Aorta (tissue), 5 donors: ENCODE results near the gene EGFR. TPM values are rescaled to one million over a fixed set of nuclear protein-coding genes. Genes with fewer than 3 reads are reported as not detected.

Experiments used
- ATAC-seq: fragments of 200-7000 bp; cut with Tn5 transposase; one replicate; pipeline ENCODE4 v1.9.1; 2022; ENCODE audit warnings: moderate library complexity; ENCODE audit not compliant: low FRiP score
- DNase-seq, 2 donors: peaks; one replicate each; pipeline ENCODE4 v3.0.0-alpha.2; 2020
- H3K27ac ChIP-seq, 2 donors: one replicate each; pipeline ENCODE4 v1.5.1; 2013; ENCODE audit warnings: low read length in 2 of 2, mild to moderate bottlenecking in 2 of 2, moderate library complexity in 2 of 2, control low read depth in 1 of 2, inconsistent platforms in 1 of 2, low read depth in 1 of 2
- H3K27me3 ChIP-seq, 2 donors: one replicate each; pipeline ENCODE4 v1.6.1; 2013; ENCODE audit warnings: control low read depth in 1 of 2, low read length in 1 of 2, mild to moderate bottlenecking in 1 of 2, moderate library complexity in 1 of 2; ENCODE audit not compliant: insufficient read depth in 2 of 2, control insufficient read depth in 1 of 2
- H3K36me3 ChIP-seq, 2 donors: one replicate each; pipeline ENCODE4 v1.6.1; 2013; ENCODE audit warnings: control low read depth in 1 of 2, low read length in 1 of 2, mild to moderate bottlenecking in 1 of 2; ENCODE audit not compliant: insufficient read depth in 2 of 2, control insufficient read depth in 1 of 2
- H3K4me1 ChIP-seq, 2 donors: one replicate each; pipeline ENCODE4 v1.6.1; 2013; ENCODE audit warnings: low read length in 2 of 2, control low read depth in 1 of 2, mild to moderate bottlenecking in 1 of 2, moderate library complexity in 1 of 2; ENCODE audit not compliant: insufficient read depth in 2 of 2, control insufficient read depth in 1 of 2
- H3K4me3 ChIP-seq, 2 donors: one replicate each; pipeline ENCODE4 v1.5.1; 2013; ENCODE audit warnings: low read length in 2 of 2, control low read depth in 1 of 2, mild to moderate bottlenecking in 1 of 2
- H3K9me3 ChIP-seq: one replicate; pipeline ENCODE4 v1.6.1; 2013; ENCODE audit warnings: mild to moderate bottlenecking, low read length; ENCODE audit not compliant: control insufficient read depth
- WGBS, 2 donors: extraction: QIAGEN DNeasy Blood & Tissue Kit; methylation state at CpG; one replicate each; pipeline ENCODE4 v1.1.7; 2013; 5-methylcytosine and 5-hydroxymethylcytosine counted together
- intact Hi-C, 2 donors: fragments of 100-400 bp; cut with DNase I; formaldehyde crosslinking; loops; one replicate each; pipeline versions ENCODE4 v1.14.2 to v1.15.0; 2022
- polyA plus RNA-seq, 2 donors: library from polyadenylated mRNA; stranded (reverse); fragments of 200-250 nt; gene quantifications; one replicate each; pipeline ENCODE4 v1.2.3, GENCODE V29; 2013
- total RNA-seq, 2 donors: library from RNA; stranded (reverse); fragmentation: NEBNext Ultra II Directional; extraction: Animal tissue kit (Norgen Biotek cat#: 25700); gene quantifications; one replicate each; pipeline ENCODE4 v1.2.1, GENCODE V29; 2021
- donor health status: healthy with polysubstance abuse.
- donor health status: Bipolar disorder and iron deficiency.
- donor health status: DM: no; HTN: no; CAD: no.
- donor health status: DM: no; HTN: no; CAD: no.
- donor health status: DM: yes; HTN: yes; CAD: no.

Gene EGFR
- total and polyA plus RNA-seq, 4 donors = 3.0 to 72.4 (median 40.9) TPM

GRCh38 chr7:55066524-55066923 is 47.7 kb downstream of the EGFR start:
- DNase-seq = no peak
- no peaks in the 10 kb centered on the region for H3K27me3 ChIP-seq
- intact Hi-C loops = no loop called here
- H3K4me3 ChIP-seq = no peak overlapping the region
- no peaks in the 10 kb centered on the region for H3K9me3 ChIP-seq
- ATAC-seq = no peak
- 44 to 48% methylated on average over 7 of the region's 7 CpGs for WGBS, 2 donors
- H3K36me3 ChIP-seq = peaks cover 0 to 2% of the 10 kb centered on the region in 2 donors
- H3K4me1 ChIP-seq = peaks cover 2 to 5% of the 10 kb centered on the region in 2 donors
- H3K27ac ChIP-seq = peak overlapping the region; percentile 34 to 69

- peak overlapping the region; percentile 34 to 69 for H3K27ac ChIP-seq
Measured at GRCh38 chr7:55066938-55067337, 48.1 kb downstream of the EGFR start.

GRCh38 chr7:55067748-55068147 is 48.9 kb downstream of the EGFR start:
- 91 to 95% methylated on average over 14 of the region's 14 CpGs for WGBS, 2 donors
- H3K9me3 ChIP-seq = no peaks in the 10 kb centered on the region
- intact Hi-C loops = no loop called here
- H3K36me3 ChIP-seq = peaks cover 0 to 2% of the 10 kb centered on the region in 2 donors
- peaks cover 2 to 7% of the 10 kb centered on the region in 2 donors for H3K4me1 ChIP-seq
- H3K27ac ChIP-seq = peak overlapping the region in 1 of 2 donors; percentile 2
- no peak overlapping the region for H3K4me3 ChIP-seq
- H3K27me3 ChIP-seq = no peaks in the 10 kb centered on the region
- DNase-seq (no peak), ATAC-seq (no peak)

More at GRCh38 chr7:55066938-55067337, 48.1 kb downstream of the EGFR start:
- DNase-seq (peak in 1 of 2 donors; percentile 38), ATAC-seq (no peak)
- no peaks in the 10 kb centered on the region for H3K27me3 ChIP-seq
- intact Hi-C loops = no loop called here
- no peak overlapping the region for H3K4me3 ChIP-seq
- H3K36me3 ChIP-seq = peaks cover 0 to 2% of the 10 kb centered on the region in 2 donors
- H3K9me3 ChIP-seq = no peaks in the 10 kb centered on the region
- 95 to 97% methylated on average over 6 of the region's 6 CpGs for WGBS, 2 donors
- peaks cover 2 to 5% of the 10 kb centered on the region in 2 donors for H3K4me1 ChIP-seq

- Histone ChIP-seq H3K27me3 (no peaks in the 10 kb centered on the region), H3K4me1 (peaks cover 7 to 9% of the 10 kb centered on the region in 2 donors), H3K36me3 (peaks cover 0 to 2% of the 10 kb centered on the region in 2 donors), H3K9me3 (no peaks in the 10 kb centered on the region), H3K4me3 (no peak overlapping the region), H3K27ac (no peak overlapping the region)
- ATAC-seq (no peak), DNase-seq (no peak)
- WGBS, 2 donors = 88 to 93% methylated on average over 5 of the region's 5 CpGs
- intact Hi-C loops = no loop called here
Measured at GRCh38 chr7:55069271-55069792, 50.5 kb downstream of the EGFR start.

GRCh38 chr7:55070271-55070743 is 51.5 kb downstream of the EGFR start:
- no peaks in the 10 kb centered on the region for H3K27me3 ChIP-seq
- DNase-seq = no peak
- H3K36me3 ChIP-seq = peaks cover 0 to 2% of the 10 kb centered on the region in 2 donors
- H3K4me3 ChIP-seq = no peak overlapping the region
- ATAC-seq = no peak
- H3K27ac ChIP-seq = no peak overlapping the region
- no peaks in the 10 kb centered on the region for H3K9me3 ChIP-seq
- intact Hi-C loops = loop anchor here (5.0 kb wide), 2 partner anchors 48 to 62 kb away; no protein-coding TSS in a partner anchor
- peaks cover 7 to 9% of the 10 kb centered on the region in 2 donors for H3K4me1 ChIP-seq
- WGBS, 2 donors = 91 to 92% methylated on average over 9 of the region's 9 CpGs

- peaks cover 7 to 9% of the 10 kb centered on the region in 2 donors for H3K4me1 ChIP-seq
- no peak for DNase-seq
Measured at GRCh38 chr7:55070854-55071253, 52.0 kb downstream of the EGFR start.

GRCh38 chr7:55071411-55072175 is 52.8 kb downstream of the EGFR start:
- Histone ChIP-seq H3K27ac (peak overlapping the region in 1 of 2 donors; percentile 55), H3K4me1 (peaks cover 7 to 9% of the 10 kb centered on the region in 2 donors), H3K27me3 (no peaks in the 10 kb centered on the region), H3K4me3 (no peak overlapping the region), H3K36me3 (peaks cover 0 to 2% of the 10 kb centered on the region in 2 donors), H3K9me3 (no peaks in the 10 kb centered on the region)
- intact Hi-C loops = loop anchor here (5.0 kb wide), 2 partner anchors 49 to 61 kb away; no protein-coding TSS in a partner anchor
- DNase-seq (no peak), ATAC-seq (peak; percentile 64)
- WGBS, 2 donors = 37 to 46% methylated on average over 7 of the region's 7 CpGs

More at GRCh38 chr7:55070854-55071253, 52.0 kb downstream of the EGFR start:
- peaks cover 0 to 2% of the 10 kb centered on the region in 2 donors for H3K36me3 ChIP-seq
- intact Hi-C loops = loop anchor here (5.0 kb wide), 2 partner anchors 49 to 61 kb away; no protein-coding TSS in a partner anchor
- H3K27me3 ChIP-seq = no peaks in the 10 kb centered on the region
- 61 to 62% methylated on average over 8 of the region's 8 CpGs for WGBS, 2 donors
- no peak overlapping the region for H3K4me3 ChIP-seq
- no peaks in the 10 kb centered on the region for H3K9me3 ChIP-seq
- H3K27ac ChIP-seq = peak overlapping the region in 1 of 2 donors; percentile 41
- ATAC-seq = no peak

- peaks cover 7% of the 10 kb centered on the region in 2 donors for H3K4me1 ChIP-seq
- H3K27ac ChIP-seq = peak overlapping the region in 1 of 2 donors; percentile 83
- no peaks in the 10 kb centered on the region for H3K9me3 ChIP-seq
- H3K4me3 ChIP-seq = no peak overlapping the region
- peaks cover 0 to 2% of the 10 kb centered on the region in 2 donors for H3K36me3 ChIP-seq
- DNase-seq (no peak), ATAC-seq (no peak)
- WGBS, 2 donors = 43 to 45% methylated on average over 4 of the region's 4 CpGs
- intact Hi-C loops = loop anchor here (5.0 kb wide), 2 partner anchors 50 to 60 kb away; no protein-coding TSS in a partner anchor
- H3K27me3 ChIP-seq = no peaks in the 10 kb centered on the region
Measured at GRCh38 chr7:55072251-55072650, 53.4 kb downstream of the EGFR start.
